CD4-positive, alpha-beta memory T cell (primary cell): ENCODE data around the gene CPT2. TPM values are rescaled to one million over a fixed set of nuclear protein-coding genes. Genes with fewer than 3 reads are reported as not detected.

Experiments used
- CTCF ChIA-PET: fragments of 350-600 bp; sonication (Branson Sonifier 250); formaldehyde crosslinking; loops from one replicate; lab custom pipeline; 2021; ENCODE audit warnings: inconsistent platforms; ENCODE audit not compliant: partially characterized antibody; lab: Charles Lee
- POLR2A ChIA-PET: fragments of 350-600 bp; sonication (Branson Sonifier 250); formaldehyde crosslinking; loops from one replicate; lab custom pipeline; 2021; ENCODE audit not compliant: partially characterized antibody; lab: Charles Lee
- DNase-seq, 5 donors: peaks; one replicate each; pipeline versions ENCODE4 v3.0.0 to v3.0.0-alpha.2; 2020 to 2022; ENCODE audit warnings: mixed read lengths in 1 of 5
- H3K27ac ChIP-seq: one replicate; pipeline ENCODE4 v1.7.0; 2013; ENCODE audit warnings: low read depth, low read length
- H3K27me3 ChIP-seq: 2 replicates; pipeline ENCODE4 v1.7.0; 2013; ENCODE audit warnings: mild to moderate bottlenecking, low read length, moderate library complexity; ENCODE audit not compliant: insufficient read depth
- H3K36me3 ChIP-seq: 2 replicates; pipeline ENCODE4 v1.7.0; 2013; ENCODE audit warnings: mild to moderate bottlenecking, low read length, moderate library complexity; ENCODE audit not compliant: insufficient read depth
- H3K4me1 ChIP-seq: 2 replicates; pipeline ENCODE4 v1.7.0; 2013; ENCODE audit warnings: mild to moderate bottlenecking, low read length, moderate library complexity; ENCODE audit not compliant: insufficient read depth
- H3K4me3 ChIP-seq, 2 donors: one replicate each; pipeline ENCODE4 v1.7.0; 2013; ENCODE audit warnings: low read length in 2 of 2, mild to moderate bottlenecking in 1 of 2
- H3K9me3 ChIP-seq, 2 donors: one replicate each; pipeline ENCODE4 v1.7.0; 2013; ENCODE audit warnings: low read length in 2 of 2, control low read depth in 1 of 2; ENCODE audit not compliant: control insufficient read depth in 1 of 2
- H3K27ac Mint-ChIP-seq, 7 donors: one replicate each; pipeline ENCODE4 v1.8.0; 2020 to 2021; ENCODE audit warnings: mixed read lengths in 7 of 7, mild to moderate bottlenecking in 6 of 7, inconsistent platforms in 3 of 7, moderate library complexity in 3 of 7
- H3K27me3 Mint-ChIP-seq, 2 donors: one replicate each; pipeline ENCODE4 v1.8.0; 2020 to 2021; ENCODE audit warnings: mixed read lengths in 2 of 2
- H3K36me3 Mint-ChIP-seq, 2 donors: one replicate each; pipeline ENCODE4 v1.8.0; 2020 to 2021; ENCODE audit warnings: mixed read lengths in 2 of 2, inconsistent platforms in 1 of 2, mild to moderate bottlenecking in 1 of 2
- H3K4me1 Mint-ChIP-seq, 4 donors: one replicate each; pipeline ENCODE4 v1.8.0; 2020 to 2021; ENCODE audit warnings: mixed read lengths in 4 of 4, mild to moderate bottlenecking in 1 of 4
- H3K4me3 Mint-ChIP-seq, 8 donors: one replicate each; pipeline ENCODE4 v1.8.0; 2020 to 2021; ENCODE audit warnings: mixed read lengths in 8 of 8, mild to moderate bottlenecking in 7 of 8, moderate library complexity in 6 of 8, inconsistent platforms in 3 of 8
- H3K9me3 Mint-ChIP-seq, 8 donors: one replicate each; pipeline ENCODE4 v1.8.0; 2020 to 2021; ENCODE audit warnings: mixed read lengths in 8 of 8, mild to moderate bottlenecking in 5 of 8, inconsistent platforms in 3 of 8, moderate library complexity in 1 of 8
- intact Hi-C: fragments of 100-400 bp; cut with micrococcal nuclease; formaldehyde crosslinking; loops from one replicate; pipeline ENCODE4 v1.15.1; 2023
- polyA plus RNA-seq, 2 donors: library from polyadenylated mRNA; unstranded; fragments of 300-500 nt; fragmentation: Illumina TruSeq; gene quantifications; one replicate each; pipeline ENCODE4 v1.2.3, GENCODE V29; 2021
- total RNA-seq, 2 experiments: library from RNA; stranded (reverse); gene quantifications; one replicate each; pipeline ENCODE4 v1.2.3, GENCODE V29; 2021

The CPT2 gene
- total and polyA plus RNA-seq, 4 experiments from 2014 or later, result 15.8 to 20.0 (median 18.3) TPM

DNA sequence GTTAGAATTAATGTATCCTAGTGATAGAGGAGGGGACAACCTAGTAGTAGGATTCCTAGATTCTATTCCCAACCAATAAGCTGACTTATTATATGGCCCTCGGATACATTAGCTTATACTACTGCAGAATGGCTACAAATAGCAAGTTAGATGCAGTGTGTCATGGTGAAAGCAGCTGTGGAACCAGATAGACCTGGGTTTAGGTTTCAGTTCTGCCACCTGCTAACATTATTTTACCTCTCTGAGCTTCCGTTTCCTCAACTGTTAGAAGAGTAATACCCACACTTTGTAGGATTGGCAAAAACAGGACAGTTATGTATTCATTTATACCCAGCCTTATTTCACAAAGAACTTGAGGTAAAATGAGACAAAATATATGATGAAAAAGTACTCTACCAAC lies 63.3 kb downstream of the CPT2 start:
- Histone ChIP-seq H3K9me3 (no peaks in the 10 kb centered on the region), H3K27ac (no peak overlapping the region), H3K27me3 (no peaks in the 10 kb centered on the region), H3K36me3 (peaks cover 18% of the 10 kb centered on the region), H3K4me1 (no peaks in the 10 kb centered on the region), H3K4me3 (no peak overlapping the region)
- H3K9me3 Mint-ChIP-seq, result no peaks in the 10 kb centered on the region
- H3K36me3 Mint-ChIP-seq, result peaks cover 24 to 56% of the 10 kb centered on the region in 2 donors
- intact Hi-C loops, result no loop called here
- no peaks in the 10 kb centered on the region for H3K4me1 Mint-ChIP-seq
- ChIA-PET CTCF (interaction anchor here (1.9 kb wide), 1 partner anchor 18 kb away, joined by 7 read pairs; no protein-coding TSS in a partner anchor), POLR2A (no interaction called here)
- DNase-seq, result no peak
- H3K4me3 Mint-ChIP-seq, result no peak overlapping the region
- H3K27me3 Mint-ChIP-seq, result no peaks in the 10 kb centered on the region
- H3K27ac Mint-ChIP-seq, result no peak overlapping the region

DNA sequence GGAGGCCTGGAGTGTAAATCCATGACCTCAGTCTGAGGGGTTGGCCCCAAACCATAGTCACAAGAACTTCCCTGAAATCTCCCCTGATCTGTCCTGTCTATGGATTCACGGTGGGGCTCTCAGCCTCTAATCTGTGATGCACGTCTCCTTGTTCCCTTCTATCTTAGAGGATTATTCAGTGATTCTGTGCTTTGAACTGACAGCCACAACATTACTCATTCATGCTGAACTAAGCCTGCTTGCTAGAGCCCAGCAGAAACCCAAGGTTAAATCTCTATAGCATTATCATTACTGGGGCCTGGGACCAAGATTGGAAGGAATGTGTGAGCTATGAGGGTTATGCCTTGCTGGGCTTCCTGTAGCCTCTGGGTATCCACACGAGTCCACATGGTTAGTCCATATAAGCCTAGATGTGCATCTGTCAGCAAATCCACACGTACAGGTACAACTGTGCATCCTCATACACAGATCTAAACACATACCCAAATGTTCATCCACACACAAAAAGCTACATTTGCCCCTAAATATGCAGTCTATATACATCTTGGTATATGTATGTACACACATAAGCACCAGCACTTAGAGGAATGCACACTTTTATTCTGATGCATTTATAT lies 64.1 kb downstream of the CPT2 start:
- intact Hi-C loops, result no loop called here
- peaks cover 31 to 63% of the 10 kb centered on the region in 2 donors for H3K36me3 Mint-ChIP-seq
- DNase-seq, result no peak
- no peak overlapping the region for H3K27ac ChIP-seq
- no peak overlapping the region for H3K27ac Mint-ChIP-seq
- H3K4me3 Mint-ChIP-seq, result no peak overlapping the region
- H3K9me3 Mint-ChIP-seq, result no peaks in the 10 kb centered on the region
- H3K27me3 ChIP-seq, result no peaks in the 10 kb centered on the region
- H3K27me3 Mint-ChIP-seq, result no peaks in the 10 kb centered on the region
- ChIA-PET POLR2A (interaction anchor here (1.1 kb wide), 1 partner anchor 16 kb away, joined by 3 read pairs; no protein-coding TSS in a partner anchor), CTCF (interaction anchor here (0.6 to 1.9 kb wide), 2 partner anchors 18 to 575 kb away, joined by 3 to 7 read pairs; no protein-coding TSS in a partner anchor)
- no peaks in the 10 kb centered on the region for H3K4me1 ChIP-seq
- H3K4me1 Mint-ChIP-seq, result no peaks in the 10 kb centered on the region
- H3K4me3 ChIP-seq, result no peak overlapping the region
- H3K9me3 ChIP-seq, result no peaks in the 10 kb centered on the region
- peaks cover 18% of the 10 kb centered on the region for H3K36me3 ChIP-seq

DNA sequence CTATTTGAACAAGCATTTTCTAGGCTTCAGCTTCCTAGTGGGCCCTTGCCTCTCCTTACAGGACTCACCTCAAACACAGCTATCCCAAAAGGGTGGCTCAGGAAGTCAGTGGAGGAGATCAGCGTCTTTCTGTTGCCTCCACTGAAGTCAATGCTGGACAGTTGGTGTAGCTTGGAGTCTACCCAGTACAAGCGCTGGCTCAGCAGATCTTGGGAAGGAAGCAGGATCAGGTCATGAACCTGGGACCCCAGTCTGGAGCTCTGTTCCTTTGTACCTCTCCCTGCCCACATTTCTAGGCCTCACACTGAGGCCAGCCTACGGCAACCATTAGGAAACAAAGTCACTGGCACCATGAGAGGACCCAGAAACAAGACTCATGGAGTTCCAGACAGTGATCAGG lies 65.4 kb downstream of the CPT2 start:
- no peak for DNase-seq
- Mint-ChIP-seq H3K4me1 (no peaks in the 10 kb centered on the region), H3K27ac (no peak overlapping the region), H3K4me3 (no peak overlapping the region), H3K36me3 (peaks cover 38 to 70% of the 10 kb centered on the region in 2 donors), H3K27me3 (no peaks in the 10 kb centered on the region), H3K9me3 (no peaks in the 10 kb centered on the region)
- Histone ChIP-seq H3K9me3 (no peaks in the 10 kb centered on the region), H3K36me3 (peaks cover 18% of the 10 kb centered on the region), H3K4me3 (no peak overlapping the region), H3K27me3 (no peaks in the 10 kb centered on the region), H3K4me1 (no peaks in the 10 kb centered on the region), H3K27ac (no peak overlapping the region)
- POLR2A ChIA-PET, result interaction anchor here (1.1 kb wide), 1 partner anchor 17 kb away, joined by 3 read pairs; no protein-coding TSS in a partner anchor
- CTCF ChIA-PET, result interaction anchor here (1.1 kb wide), 1 partner anchor 16 kb away, joined by 4 read pairs; no protein-coding TSS in a partner anchor
- intact Hi-C loops, result no loop called here

Other genes with a start within 250 kb of the CPT2 start
- not detected for gene PODN, start 134.6 kb upstream of the CPT2 start, total RNA-seq
- gene PODN, start 134.6 kb upstream of the CPT2 start, polyA plus RNA-seq, result not detected
- not detected for gene SLC1A7, start 54.2 kb upstream of the CPT2 start, total RNA-seq
- gene SLC1A7, start 54.2 kb upstream of the CPT2 start, polyA plus RNA-seq, result not detected
- 10 to 100 TPM; 82.4 to 82.5 TPM for gene CZIB, start 23.8 kb downstream of the CPT2 start, total RNA-seq
- 100 to 1,000 TPM in 1 of 2 donors, 10 to 100 TPM in 1; 62.0 to 101 TPM for gene CZIB, start 23.8 kb downstream of the CPT2 start, polyA plus RNA-seq
- 10 to 100 TPM; 46.7 to 49.9 TPM for gene MAGOH, start 41.7 kb downstream of the CPT2 start, total RNA-seq
- gene MAGOH, start 41.7 kb downstream of the CPT2 start, polyA plus RNA-seq, result 100 to 1,000 TPM in 1 of 2 donors, 10 to 100 TPM in 1; 70.3 to 104 TPM
- gene LRP8, start 131.2 kb downstream of the CPT2 start, total RNA-seq, result 10 to 100 TPM; 16.3 to 17.6 TPM
- gene LRP8, start 131.2 kb downstream of the CPT2 start, polyA plus RNA-seq, result 1 to 10 TPM in 1 of 2 donors, under 1 TPM in 1; 0.91 to 3.7 TPM